RCC 7860 (cell line): Measurements from ENCODE around the gene POLR3K.

Experiments
- DNase-seq: peaks from one replicate; pipeline ENCODE4 v3.0.0-alpha.2; 2015; ENCODE audit warnings: low spot score
- FAIRE-seq: peaks from 2 replicates; lab custom pipeline; 2012; peaks lifted over from hg19 to GRCh38; lab: Jason Lieb, UNC

POLR3K gene

GRCh38 chr16:79151-80054 lies 26.0 kb upstream of the POLR3K start:
- no peak for FAIRE-seq
- DNase-seq: no peak

- FAIRE-seq: no peak
- no peak for DNase-seq
These were observed 25.2 kb upstream of the POLR3K start for GRCh38 chr16:78444-79150.

GRCh38 chr16:77807-78443 lies 24.5 kb upstream of the POLR3K start, which contains the start of gene MPG:
MPG (plus strand) TSS chr16:78225; CDS start chr16:78310, 85 bp downstream.
- DNase-seq (peak; percentile 61), FAIRE-seq (no peak)

- FAIRE-seq (no peak), DNase-seq (no peak)
These were observed 23.9 kb upstream of the POLR3K start for GRCh38 chr16:77273-77806.

GRCh38 chr16:76535-77272 lies 23.3 kb upstream of the POLR3K start:
- DNase-seq: peak; percentile 72
- peak; percentile 63 for FAIRE-seq

- FAIRE-seq (no peak), DNase-seq (peak; percentile 13)
These were observed 22.4 kb upstream of the POLR3K start for GRCh38 chr16:75580-76501.

- FAIRE-seq (no peak), DNase-seq (no peak)
These were observed 21.4 kb upstream of the POLR3K start for GRCh38 chr16:74747-75334.

- FAIRE-seq (no peak), DNase-seq (no peak)
These were observed 20.8 kb upstream of the POLR3K start for GRCh38 chr16:74051-74746.

GRCh38 chr16:72561-73548 lies 19.4 kb upstream of the POLR3K start, which contains the start of gene RHBDF1:
RHBDF1 (minus strand) TSS chr16:72631; CDS start chr16:65015, 7,616 bp downstream.
- no peak for FAIRE-seq
- DNase-seq: peak; percentile 31

GRCh38 chr16:71540-72401 lies 18.4 kb upstream of the POLR3K start:
- DNase-seq: peak; percentile 50
- FAIRE-seq: no peak

GRCh38 chr16:71210-71539 lies 17.8 kb upstream of the POLR3K start:
- DNase-seq (no peak), FAIRE-seq (no peak)

- FAIRE-seq: no peak
These were observed 15.8 kb upstream of the POLR3K start for GRCh38 chr16:69181-69580.

GRCh38 chr16:67884-68789 lies 14.7 kb upstream of the POLR3K start:
- DNase-seq: no peak
- FAIRE-seq: no peak

More at GRCh38 chr16:69181-69580, 15.8 kb upstream of the POLR3K start:
- no peak for DNase-seq

- DNase-seq (no peak), FAIRE-seq (no peak)
These were observed 13.9 kb upstream of the POLR3K start for GRCh38 chr16:67183-67791.
